ENCODE measurements around the gene MCM5. TPM values are rescaled to one million over a fixed set of nuclear protein-coding genes. Genes with fewer than 3 reads are reported as not detected.

The MCM5 gene
- total RNA-seq, 1 experiment from 2014 or later = 107 TPM

DNA sequence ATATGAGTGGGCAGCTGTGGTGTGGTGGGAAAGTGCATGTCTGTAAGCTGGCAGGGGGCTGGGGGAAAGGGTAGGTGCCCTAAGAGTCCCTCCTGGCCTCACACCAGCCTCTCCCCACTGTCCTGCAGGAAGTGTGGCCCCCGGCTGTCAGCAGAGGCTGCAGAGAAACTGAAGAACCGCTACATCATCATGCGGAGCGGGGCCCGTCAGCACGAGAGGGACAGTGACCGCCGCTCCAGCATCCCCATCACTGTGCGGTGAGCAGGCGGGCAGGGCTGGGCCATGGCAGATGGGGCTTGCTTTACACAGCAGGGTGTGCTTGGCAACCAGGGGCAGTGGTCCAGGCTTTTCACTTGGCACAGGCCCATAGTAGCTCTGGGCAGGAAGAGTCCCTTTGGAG is 19.8 kb downstream of the MCM5 start:
- peaks cover 48% of the 10 kb centered on the region for H3K36me3 Mint-ChIP-seq (ENCODE audit: insufficient read depth, unreplicated experiment)
- Histone ChIP-seq H3K4me1 (no peaks in the 10 kb centered on the region), H3K36me3 (ENCODE audit: control insufficient read depth, insufficient read depth, low read length) (peaks cover 3% of the 10 kb centered on the region), H3K9me3 (no peaks in the 10 kb centered on the region), H3K27me3 (replicated peaks; ENCODE audit: control insufficient read depth, insufficient read depth, low read length) (no peaks in the 10 kb centered on the region), H3K4me3 (ENCODE audit: low read depth, low read length) (no peak overlapping the region)
- H3K4me3 Mint-ChIP-seq (ENCODE audit: unreplicated experiment) = no peak overlapping the region
- H3K4me1 Mint-ChIP-seq (ENCODE audit: low read depth, unreplicated experiment) = no peaks in the 10 kb centered on the region
- ChIA-PET CTCF (interaction anchor here (0.7 to 1.0 kb wide), 2 partner anchors 11 to 40 kb away, joined by 3 read pairs; no protein-coding TSS in a partner anchor), POLR2A (no interaction called here)
- no TSS peak for BruUV-seq (replicated peaks)
- no peak for DNase-seq
- H3K27ac Mint-ChIP-seq (ENCODE audit: unreplicated experiment) = no peak overlapping the region
- H3K9me3 Mint-ChIP-seq (ENCODE audit: unreplicated experiment) = no peaks in the 10 kb centered on the region
- no peaks in the 10 kb centered on the region for H3K27me3 Mint-ChIP-seq (ENCODE audit: insufficient read depth, unreplicated experiment)
- intact Hi-C loops (cut with micrococcal nuclease; ENCODE audit: unreplicated experiment) = no loop called here
- TF ChIP-seq, protein P1, sequence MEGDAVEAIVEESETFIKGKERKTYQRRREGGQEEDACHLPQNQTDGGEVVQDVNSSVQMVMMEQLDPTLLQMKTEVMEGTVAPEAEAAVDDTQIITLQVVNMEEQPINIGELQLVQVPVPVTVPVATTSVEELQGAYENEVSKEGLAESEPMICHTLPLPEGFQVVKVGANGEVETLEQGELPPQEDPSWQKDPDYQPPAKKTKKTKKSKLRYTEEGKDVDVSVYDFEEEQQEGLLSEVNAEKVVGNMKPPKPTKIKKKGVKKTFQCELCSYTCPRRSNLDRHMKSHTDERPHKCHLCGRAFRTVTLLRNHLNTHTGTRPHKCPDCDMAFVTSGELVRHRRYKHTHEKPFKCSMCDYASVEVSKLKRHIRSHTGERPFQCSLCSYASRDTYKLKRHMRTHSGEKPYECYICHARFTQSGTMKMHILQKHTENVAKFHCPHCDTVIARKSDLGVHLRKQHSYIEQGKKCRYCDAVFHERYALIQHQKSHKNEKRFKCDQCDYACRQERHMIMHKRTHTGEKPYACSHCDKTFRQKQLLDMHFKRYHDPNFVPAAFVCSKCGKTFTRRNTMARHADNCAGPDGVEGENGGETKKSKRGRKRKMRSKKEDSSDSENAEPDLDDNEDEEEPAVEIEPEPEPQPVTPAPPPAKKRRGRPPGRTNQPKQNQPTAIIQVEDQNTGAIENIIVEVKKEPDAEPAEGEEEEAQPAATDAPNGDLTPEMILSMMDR (IDR thresholded peaks at IDR 0.05; ENCODE audit: insufficient read depth in 1 of 2, low read depth in 1 of 2, low read length in 1 of 2, severe bottlenecking in 1 of 2, unreplicated experiment in 1 of 2) = no peak

DNA sequence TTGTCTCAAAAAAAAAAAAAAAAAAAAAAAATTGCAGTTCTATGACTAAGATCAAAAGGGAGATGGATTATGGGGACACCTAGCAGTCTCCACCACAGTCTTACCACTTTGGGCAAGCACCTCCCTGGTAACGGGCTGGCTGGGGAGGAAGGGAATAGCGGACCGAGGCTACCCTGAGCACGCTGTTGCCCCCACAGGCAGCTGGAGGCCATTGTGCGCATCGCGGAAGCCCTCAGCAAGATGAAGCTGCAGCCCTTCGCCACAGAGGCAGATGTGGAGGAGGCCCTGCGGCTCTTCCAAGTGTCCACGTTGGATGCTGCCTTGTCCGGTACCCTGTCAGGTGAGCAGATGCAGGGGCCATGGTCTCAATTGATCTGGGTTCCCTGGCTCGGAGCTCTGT is 21.2 kb downstream of the MCM5 start:
- Histone ChIP-seq H3K27me3 (replicated peaks; ENCODE audit: control insufficient read depth, insufficient read depth, low read length) (no peaks in the 10 kb centered on the region), H3K4me1 (no peaks in the 10 kb centered on the region), H3K9me3 (no peaks in the 10 kb centered on the region), H3K4me3 (ENCODE audit: low read depth, low read length) (no peak overlapping the region), H3K36me3 (ENCODE audit: control insufficient read depth, insufficient read depth, low read length) (peaks cover 3% of the 10 kb centered on the region)
- Mint-ChIP-seq H3K27ac (ENCODE audit: unreplicated experiment) (no peak overlapping the region), H3K4me1 (ENCODE audit: low read depth, unreplicated experiment) (no peaks in the 10 kb centered on the region), H3K9me3 (ENCODE audit: unreplicated experiment) (no peaks in the 10 kb centered on the region), H3K27me3 (ENCODE audit: insufficient read depth, unreplicated experiment) (no peaks in the 10 kb centered on the region), H3K4me3 (ENCODE audit: unreplicated experiment) (no peak overlapping the region), H3K36me3 (ENCODE audit: insufficient read depth, unreplicated experiment) (peaks cover 45% of the 10 kb centered on the region)
- intact Hi-C loops (cut with micrococcal nuclease; ENCODE audit: unreplicated experiment) = no loop called here
- no TSS peak for BruUV-seq (replicated peaks)
- ChIA-PET CTCF (interaction anchor here (0.6 to 1.0 kb wide), 2 partner anchors 53 to 674 kb away, joined by 5 to 12 read pairs; no protein-coding TSS in a partner anchor), POLR2A (interaction anchor here (0.5 kb wide), 1 partner anchor 115 kb away, joined by 3 read pairs; no protein-coding TSS in a partner anchor)
- TF ChIP-seq, protein P1 (IDR thresholded peaks at IDR 0.05; ENCODE audit: insufficient read depth in 1 of 2, low read depth in 1 of 2, low read length in 1 of 2, severe bottlenecking in 1 of 2, unreplicated experiment in 1 of 2) = no peak
- DNase-seq = no peak

DNA sequence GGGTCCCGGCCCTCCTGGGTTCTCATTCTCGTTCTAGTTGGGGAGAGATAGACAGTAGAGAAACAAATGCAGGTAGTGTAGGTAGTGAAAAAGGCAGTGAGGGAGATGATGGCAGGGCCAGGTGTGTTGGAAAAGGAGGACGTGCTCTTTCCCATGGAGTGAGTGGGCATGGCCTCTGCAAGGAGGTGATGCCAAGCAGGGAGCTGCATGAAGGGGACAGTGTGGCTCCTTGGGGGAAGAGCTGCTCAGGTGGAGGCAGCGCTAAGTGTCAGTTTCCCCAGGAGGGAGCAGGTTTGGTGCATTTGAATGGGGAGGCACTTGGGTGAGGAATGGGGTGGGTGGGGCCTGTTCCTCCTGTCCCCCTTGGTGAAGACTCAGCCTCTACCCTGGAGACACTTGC is 22.2 kb downstream of the MCM5 start:
- TF ChIP-seq, protein P1 (IDR thresholded peaks at IDR 0.05; ENCODE audit: insufficient read depth in 1 of 2, low read depth in 1 of 2, low read length in 1 of 2, severe bottlenecking in 1 of 2, unreplicated experiment in 1 of 2) = no peak
- intact Hi-C loops (cut with micrococcal nuclease; ENCODE audit: unreplicated experiment) = no loop called here
- no TSS peak for BruUV-seq (replicated peaks)
- H3K9me3 Mint-ChIP-seq (ENCODE audit: unreplicated experiment) = no peaks in the 10 kb centered on the region
- Histone ChIP-seq H3K9me3 (no peaks in the 10 kb centered on the region), H3K27me3 (replicated peaks; ENCODE audit: control insufficient read depth, insufficient read depth, low read length) (no peaks in the 10 kb centered on the region), H3K4me3 (ENCODE audit: low read depth, low read length) (no peak overlapping the region), H3K36me3 (ENCODE audit: control insufficient read depth, insufficient read depth, low read length) (peaks cover 3% of the 10 kb centered on the region), H3K4me1 (no peaks in the 10 kb centered on the region)
- H3K4me3 Mint-ChIP-seq (ENCODE audit: unreplicated experiment) = no peak overlapping the region
- POLR2A ChIA-PET = no interaction called here
- H3K4me1 Mint-ChIP-seq (ENCODE audit: low read depth, unreplicated experiment) = no peaks in the 10 kb centered on the region
- CTCF ChIA-PET = no interaction called here
- peaks cover 37% of the 10 kb centered on the region for H3K36me3 Mint-ChIP-seq (ENCODE audit: insufficient read depth, unreplicated experiment)
- no peak overlapping the region for H3K27ac Mint-ChIP-seq (ENCODE audit: unreplicated experiment)
- no peak for DNase-seq
- no peaks in the 10 kb centered on the region for H3K27me3 Mint-ChIP-seq (ENCODE audit: insufficient read depth, unreplicated experiment)
